ENCODE data around the gene HEPACAM2. TPM values are rescaled to one million over a fixed set of nuclear protein-coding genes. Genes with fewer than 3 reads are reported as not detected.

Gene HEPACAM2
- total RNA-seq, 1 experiment from 2014 or later, result not detected

GRCh38 chr7:93150200-93150835, 76.0 kb downstream of the HEPACAM2 start:
- H2BK15ac ChIP-seq (ENCODE audit: low read depth, low read length), result no peak overlapping the region
- no peak overlapping the region for H4K5ac ChIP-seq (ENCODE audit: insufficient read length, low read depth, low read length)
- H3K36me3 Mint-ChIP-seq (ENCODE audit: insufficient read depth in 1 of 3, low read depth in 3 of 3), result no peaks in the 10 kb centered on the region
- no peak overlapping the region for H2AFZ ChIP-seq (ENCODE audit: low read length)
- no peak overlapping the region for H3K27ac ChIP-seq (ENCODE audit: insufficient read length, low read depth, low read length)
- H3K79me2 ChIP-seq (ENCODE audit: insufficient read depth, low read length), result no peaks in the 10 kb centered on the region
- no peak overlapping the region for H3K14ac ChIP-seq (ENCODE audit: insufficient read depth, low read length)
- no peaks in the 10 kb centered on the region for H3K79me1 ChIP-seq (ENCODE audit: insufficient read depth, low read depth, low read length, poor library complexity, severe bottlenecking)
- H3K27me3 Mint-ChIP-seq (ENCODE audit: low read depth), result no peaks in the 10 kb centered on the region; the same call in none of the 2 replicates
- H2BK120ac ChIP-seq (ENCODE audit: low read depth, low read length, poor library complexity, severe bottlenecking), result no peak overlapping the region
- H3K4me3 Mint-ChIP-seq, result no peak overlapping the region
- TF ChIP-seq, protein P1, sequence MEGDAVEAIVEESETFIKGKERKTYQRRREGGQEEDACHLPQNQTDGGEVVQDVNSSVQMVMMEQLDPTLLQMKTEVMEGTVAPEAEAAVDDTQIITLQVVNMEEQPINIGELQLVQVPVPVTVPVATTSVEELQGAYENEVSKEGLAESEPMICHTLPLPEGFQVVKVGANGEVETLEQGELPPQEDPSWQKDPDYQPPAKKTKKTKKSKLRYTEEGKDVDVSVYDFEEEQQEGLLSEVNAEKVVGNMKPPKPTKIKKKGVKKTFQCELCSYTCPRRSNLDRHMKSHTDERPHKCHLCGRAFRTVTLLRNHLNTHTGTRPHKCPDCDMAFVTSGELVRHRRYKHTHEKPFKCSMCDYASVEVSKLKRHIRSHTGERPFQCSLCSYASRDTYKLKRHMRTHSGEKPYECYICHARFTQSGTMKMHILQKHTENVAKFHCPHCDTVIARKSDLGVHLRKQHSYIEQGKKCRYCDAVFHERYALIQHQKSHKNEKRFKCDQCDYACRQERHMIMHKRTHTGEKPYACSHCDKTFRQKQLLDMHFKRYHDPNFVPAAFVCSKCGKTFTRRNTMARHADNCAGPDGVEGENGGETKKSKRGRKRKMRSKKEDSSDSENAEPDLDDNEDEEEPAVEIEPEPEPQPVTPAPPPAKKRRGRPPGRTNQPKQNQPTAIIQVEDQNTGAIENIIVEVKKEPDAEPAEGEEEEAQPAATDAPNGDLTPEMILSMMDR (conservative IDR thresholded peaks at IDR 0.05), result no peak
- H3K9me3 Mint-ChIP-seq, result no peaks in the 10 kb centered on the region
- H4K20me1 ChIP-seq (ENCODE audit: control insufficient read depth, insufficient read depth, insufficient read length), result no peaks in the 10 kb centered on the region
- no peaks in the 10 kb centered on the region for H3K27me3 ChIP-seq (ENCODE audit: insufficient read depth, low read length)
- H3K56ac ChIP-seq (ENCODE audit: insufficient read length, low read depth, low read length), result no peak overlapping the region
- H3K4me2 ChIP-seq (ENCODE audit: insufficient read depth, insufficient read length, low read length), result no peak overlapping the region
- H2BK20ac ChIP-seq (ENCODE audit: low read depth, low read length, poor library complexity, severe bottlenecking), result no peak overlapping the region
- no peak for DNase-seq
- no CpG with 5 or more reads among the region's 1 CpG for WGBS (ENCODE audit: extremely low coverage, insufficient read length, low lambda C conversion rate)
- no peaks in the 10 kb centered on the region; the same call in 1 of the 2 replicates for H3K4me1 ChIP-seq (ENCODE audit: insufficient read depth, low read length)
- H3K23ac ChIP-seq (ENCODE audit: insufficient read length, low read depth, low read length), result no peak overlapping the region
- no peak overlapping the region for H4K91ac ChIP-seq (ENCODE audit: insufficient read length, low read depth, low read length)
- H2AK5ac ChIP-seq (ENCODE audit: insufficient read length, low read length), result no peak overlapping the region
- H3K27ac Mint-ChIP-seq, result no peak overlapping the region
- no peak overlapping the region for H3K9ac ChIP-seq (ENCODE audit: extremely low read depth, insufficient read length, low read length)
- H3K4ac ChIP-seq (ENCODE audit: low read depth, low read length), result no peak overlapping the region
- H4K8ac ChIP-seq (replicated peaks; ENCODE audit: insufficient read length, low read depth, low read length), result no peak overlapping the region
- no peak overlapping the region for H2BK12ac ChIP-seq (ENCODE audit: insufficient read length, low read depth, low read length)
- H3K9me3 ChIP-seq (ENCODE audit: control insufficient read depth, low read depth, low read length), result no peaks in the 10 kb centered on the region
- no peaks in the 10 kb centered on the region for H3K23me2 ChIP-seq (ENCODE audit: insufficient read length, low read depth, low read length, poor library complexity, severe bottlenecking)
- H3T11ph ChIP-seq (ENCODE audit: low read length), result no peak overlapping the region
- peaks cover 3 to 19% of the 10 kb centered on the region in 2 experiments; a peak in 3 of 4 replicates for H3K4me1 Mint-ChIP-seq
- no peak overlapping the region for H2BK5ac ChIP-seq (ENCODE audit: insufficient read length, low read length)
- no peak overlapping the region for H3K18ac ChIP-seq (ENCODE audit: insufficient read length, low read depth, low read length)
